Psoas muscle (tissue), 8 donors: ENCODE measurements around the gene CFAP221. TPM values are rescaled to one million over a fixed set of nuclear protein-coding genes. Genes with fewer than 3 reads are reported as not detected.

Source experiments
- ATAC-seq, 4 donors: fragments of 200-7000 bp; cut with Tn5 transposase; one replicate each; pipeline ENCODE4 v1.9.1; 2020; ENCODE audit warnings: moderate library complexity in 3 of 4, mild to moderate bottlenecking in 2 of 4
- DNase-seq, 2 donors: peaks; one replicate each; pipeline ENCODE4 v3.0.0-alpha.2; 2020
- H3K27ac ChIP-seq: fragments of 200-600 bp; one replicate; pipeline ENCODE4 v1.8.0; 2022
- H3K27me3 ChIP-seq, 3 donors: fragments of 200-600 bp in 1 of 3; one replicate each; pipeline versions ENCODE4 v1.6.1 to v1.8.0; 2013 to 2022; ENCODE audit warnings: low read length in 2 of 3, mild to moderate bottlenecking in 2 of 3, moderate library complexity in 1 of 3; ENCODE audit not compliant: insufficient read depth in 3 of 3
- H3K36me3 ChIP-seq, 2 donors: fragments of 200-600 bp in 1 of 2; one replicate each; pipeline versions ENCODE4 v1.6.1 to v1.8.0; 2013 to 2022; ENCODE audit warnings: low read depth in 1 of 2, mild to moderate bottlenecking in 1 of 2, moderate library complexity in 1 of 2; ENCODE audit not compliant: insufficient read depth in 1 of 2
- H3K4me1 ChIP-seq: fragments of 200-600 bp; one replicate; pipeline ENCODE4 v1.8.0; 2022
- H3K4me3 ChIP-seq: fragments of 200-600 bp; one replicate; pipeline ENCODE4 v1.8.0; 2022; ENCODE audit warnings: mild to moderate bottlenecking
- H3K9me3 ChIP-seq: fragments of 200-600 bp; one replicate; pipeline ENCODE4 v1.8.0; 2022
- CTCF ChIP-seq: fragments of 200-600 bp; IDR thresholded peaks from one replicate; pipeline ENCODE4 v1.8.0; 2022; ENCODE audit warnings: antibody characterized with exemption
- WGBS, 3 donors: extraction: QIAGEN DNeasy Blood & Tissue Kit; methylation state at CpG; one replicate each; pipeline versions ENCODE4 v1.1.6 to v1.1.7; 2013; 5-methylcytosine and 5-hydroxymethylcytosine counted together
- intact Hi-C, 2 donors: fragments of 100-400 bp; cut with DNase I; formaldehyde crosslinking; loops; one replicate each; pipeline versions ENCODE4 v1.11.0 to v1.14.2; 2022
- polyA plus RNA-seq, 3 donors: library from polyadenylated mRNA; stranded (reverse); fragments of 200-250 nt; gene quantifications; one replicate each; pipeline ENCODE4 v1.2.3, GENCODE V29; 2013
- total RNA-seq, 4 donors: library from RNA; stranded (reverse); fragmentation: NEBNext Ultra II Directional in 2 of 4; extraction: Animal tissue kit (Norgen Biotek cat#: 25700) in 2 of 4; gene quantifications; one replicate each; pipeline versions ENCODE4 v1.2.1 to v1.2.4, GENCODE V29; 2021 to 2023
- donor health status: healthy with polysubstance abuse.
- donor health status: DM: no; HTN: no; CAD: no; lungs with moderate emphysema.
- donor health status: Bipolar disorder and iron deficiency.
- donor health status: healthy.
- donor health status: DM: yes; HTN: yes; CAD: no.
- donor health status: DM: no; HTN: no; CAD: no.
- donor health status: DM: no; HTN: no; CAD: no.
- donor health status: DM: yes; HTN: yes; CAD: no.

Gene CFAP221
- total and polyA plus RNA-seq, 7 donors = 0.36 to 0.88 TPM; not detected in 5

DNA sequence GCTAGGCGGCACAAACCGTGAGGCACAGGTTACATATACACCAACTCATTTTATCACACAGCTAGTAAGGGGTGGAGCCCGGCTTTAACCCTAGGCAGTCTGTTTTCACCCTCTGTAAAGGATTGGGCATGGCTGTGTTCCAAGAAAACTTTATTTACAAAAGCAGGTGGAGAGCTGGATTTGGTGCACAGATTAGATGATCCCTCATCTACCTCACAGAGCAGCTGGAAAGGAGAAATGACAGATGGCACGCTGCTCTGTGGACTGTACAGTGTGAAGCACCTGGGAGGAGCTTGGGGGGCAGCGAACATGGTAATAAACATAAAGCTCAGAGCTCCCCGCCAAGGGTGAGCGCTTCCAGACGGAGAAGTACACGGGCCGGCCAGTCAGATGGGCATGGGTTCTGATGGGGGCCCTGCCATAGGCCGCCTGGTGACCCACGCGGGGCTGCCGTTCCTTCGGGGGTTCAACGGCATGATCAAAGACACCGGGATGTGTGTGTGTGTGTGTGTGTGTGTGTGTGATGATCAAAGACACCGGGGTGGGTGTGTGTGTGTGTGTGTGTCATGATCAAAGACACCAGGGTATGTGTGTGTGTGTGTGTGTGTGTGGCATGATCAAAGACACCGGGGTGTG, 133.9 kb downstream of the CFAP221 start:
- no peak overlapping the region for H3K27ac ChIP-seq
- peaks cover 2 to 14% of the 10 kb centered on the region in 2 donors for H3K36me3 ChIP-seq
- peaks cover 9% of the 10 kb centered on the region for H3K4me1 ChIP-seq
- no peaks in the 10 kb centered on the region for H3K9me3 ChIP-seq
- 62 to 72% (median 67%) methylated on average over 19 of the region's 19 CpGs for WGBS, 3 donors
- no peak overlapping the region for H3K4me3 ChIP-seq
- no peak for TF ChIP-seq CTCF
- ATAC-seq (peak in 3 of 4 donors; percentile 34 to 42 (median 38)), DNase-seq (no peak)
- no peaks in the 10 kb centered on the region for H3K27me3 ChIP-seq
- intact Hi-C loops = no loop called here

DNA sequence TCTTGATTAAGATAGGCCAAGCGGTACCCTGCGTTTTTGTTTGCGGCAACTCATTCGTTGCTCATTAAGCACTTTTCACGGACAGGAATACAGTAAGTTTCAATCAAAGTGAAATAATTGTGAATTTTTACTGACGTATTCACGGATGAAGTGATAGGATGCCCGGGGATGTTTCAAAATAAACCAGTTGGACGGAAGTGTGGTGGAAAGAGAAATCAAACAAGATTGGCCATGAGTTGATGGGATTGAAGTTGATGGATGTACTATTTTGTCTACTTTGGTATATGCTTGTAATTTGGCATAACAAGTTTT, 135.2 kb downstream of the CFAP221 start:
- Histone ChIP-seq H3K27ac (peak overlapping the region; percentile 36), H3K9me3 (no peaks in the 10 kb centered on the region), H3K4me3 (peak overlapping the region; percentile 97), H3K27me3 (no peaks in the 10 kb centered on the region), H3K4me1 (peaks cover 9% of the 10 kb centered on the region), H3K36me3 (peaks cover 2 to 14% of the 10 kb centered on the region in 2 donors)
- 4 to 6% (median 5%) methylated on average over 9 of the region's 9 CpGs for WGBS, 3 donors
- no peak for TF ChIP-seq CTCF
- no peak for DNase-seq
- intact Hi-C loops = no loop called here
- no peak for ATAC-seq

DNA sequence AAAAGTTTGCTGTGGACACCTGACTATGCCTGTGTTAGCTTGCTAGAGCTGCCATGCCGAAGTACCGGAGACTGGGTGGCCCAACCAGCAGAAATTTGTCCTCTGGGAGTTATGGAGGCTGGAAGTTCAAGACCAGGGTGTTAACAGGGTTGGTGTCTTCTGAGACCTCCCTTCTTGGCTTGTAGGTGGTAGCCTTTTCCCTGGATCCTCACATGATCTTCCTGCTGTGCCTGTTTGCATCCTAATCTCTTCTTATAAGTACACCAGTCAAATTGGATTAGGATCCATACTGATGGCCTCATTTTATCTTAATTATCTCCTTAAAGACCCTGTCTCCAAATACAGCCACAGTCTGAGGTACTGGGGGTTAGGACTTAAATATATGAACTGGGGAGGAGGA, 135.6 kb downstream of the CFAP221 start:
- no peaks in the 10 kb centered on the region for H3K27me3 ChIP-seq
- ATAC-seq (no peak), DNase-seq (no peak)
- intact Hi-C loops = no loop called here
- peaks cover 2 to 14% of the 10 kb centered on the region in 2 donors for H3K36me3 ChIP-seq
- H3K4me1 ChIP-seq = peaks cover 9% of the 10 kb centered on the region
- peak overlapping the region; percentile 97 for H3K4me3 ChIP-seq
- H3K9me3 ChIP-seq = no peaks in the 10 kb centered on the region
- 67 to 88% (median 68%) methylated on average over 2 of the region's 2 CpGs for WGBS, 3 donors
- TF ChIP-seq CTCF = no peak
- H3K27ac ChIP-seq = no peak overlapping the region

DNA sequence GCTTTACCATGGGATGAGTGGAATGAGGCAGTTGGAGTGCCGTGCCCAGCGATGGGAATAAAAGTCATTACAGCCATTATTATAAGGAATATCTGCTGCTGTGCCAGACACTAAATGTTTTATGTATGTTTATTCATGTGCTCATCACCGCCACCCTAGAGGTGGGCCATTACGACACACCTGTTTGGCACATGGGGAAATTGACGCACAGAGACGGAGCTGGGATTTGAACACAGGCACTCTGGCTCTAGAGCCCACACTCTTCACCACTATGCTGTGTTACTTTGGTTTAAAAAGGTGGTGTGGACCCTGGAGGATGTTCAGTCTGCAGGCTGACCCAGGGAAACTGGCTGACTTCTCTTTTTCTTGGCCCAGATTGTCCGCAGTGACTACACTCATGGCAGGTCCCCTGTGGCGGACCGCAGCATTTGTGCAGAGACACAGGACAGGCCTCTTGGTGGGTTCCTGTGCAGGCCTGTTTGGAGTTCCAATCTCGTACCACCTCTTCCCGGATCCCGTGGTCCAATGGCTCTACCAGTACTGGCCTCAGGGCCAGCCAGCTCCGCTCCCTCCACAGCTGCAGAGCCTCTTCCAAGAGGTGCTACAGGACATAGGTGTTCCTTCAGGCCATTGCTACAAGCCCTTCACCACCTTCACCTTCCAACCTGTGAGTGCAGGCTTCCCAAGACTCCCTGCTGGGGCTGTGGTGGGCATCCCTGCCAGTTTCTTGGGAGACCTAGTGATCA, 136.4 kb downstream of the CFAP221 start:
- Histone ChIP-seq H3K9me3 (no peaks in the 10 kb centered on the region), H3K4me1 (peaks cover 9% of the 10 kb centered on the region), H3K27ac (no peak overlapping the region), H3K4me3 (no peak overlapping the region), H3K36me3 (peaks cover 2 to 14% of the 10 kb centered on the region in 2 donors), H3K27me3 (no peaks in the 10 kb centered on the region)
- no peak for TF ChIP-seq CTCF
- ATAC-seq = no peak
- WGBS, 3 donors = 91 to 98% (median 97%) methylated on average over 13 of the region's 13 CpGs
- DNase-seq = no peak
- intact Hi-C loops = no loop called here
